ENCODE results near the gene CCNE1.

The CCNE1 gene

GRCh38 chr19:29807178-29807577, 4.6 kb upstream of the CCNE1 start:
- Histone ChIP-seq H2BK15ac (ENCODE audit: low read length) (no peak overlapping the region), H3K9ac (ENCODE audit: low read depth, low read length, poor library complexity) (no peak overlapping the region), H3K18ac (ENCODE audit: low read length) (no peak overlapping the region), H3K4ac (ENCODE audit: low read length) (no peak overlapping the region), H2BK5ac (ENCODE audit: low read length) (no peak overlapping the region), H3K23ac (ENCODE audit: low read depth, low read length, poor library complexity) (no peak overlapping the region), H3K14ac (ENCODE audit: low read length) (no peak overlapping the region), H3K27me3 (ENCODE audit: control insufficient read depth in 3 of 3, insufficient read depth in 3 of 3, low read depth in 1 of 3, low read length in 3 of 3) (no peaks in the 10 kb centered on the region), H3K27ac (replicated peaks; ENCODE audit: low read length) (no peak overlapping the region), H4K8ac (ENCODE audit: low read depth, low read length) (no peak overlapping the region), H2BK12ac (ENCODE audit: low read length) (no peak overlapping the region), H3K36me3 (replicated peaks in 1 of 2; ENCODE audit: control insufficient read depth in 2 of 2, insufficient read depth in 2 of 2, low read length in 2 of 2) (no peaks in the 10 kb centered on the region), H3K4me1 (ENCODE audit: control insufficient read depth in 2 of 2, insufficient read depth in 1 of 2, low read depth in 1 of 2, low read length in 2 of 2) (peaks cover 6 to 23% of the 10 kb centered on the region in 2 donors), H3K4me3 (ENCODE audit: low read length in 2 of 2) (no peak overlapping the region), H3K79me1 (ENCODE audit: low read depth, low read length) (no peaks in the 10 kb centered on the region), H2AFZ (ENCODE audit: low read length) (peak overlapping the region; percentile 22), H3K9me3 (replicated peaks in 1 of 2; ENCODE audit: control insufficient read depth in 2 of 2, insufficient read depth in 1 of 2, low read depth in 1 of 2, low read length in 2 of 2) (no peaks in the 10 kb centered on the region), H4K91ac (ENCODE audit: low read depth, low read length, poor library complexity) (no peak overlapping the region), H3K4me2 (ENCODE audit: insufficient read depth, low read length, poor library complexity, severe bottlenecking) (no peak overlapping the region), H2AK5ac (ENCODE audit: low read depth, low read length) (peak overlapping the region; percentile 1), H2BK120ac (ENCODE audit: low read depth, low read length) (no peak overlapping the region)
- no peak for DNase-seq (ENCODE audit: low spot score)
- no CpG with 5 or more reads among the region's 6 CpGs for WGBS, 2 donors (ENCODE audit: extremely low coverage in 2 of 2, insufficient read length in 2 of 2, insufficient replicate concordance in 1 of 2)

DNA sequence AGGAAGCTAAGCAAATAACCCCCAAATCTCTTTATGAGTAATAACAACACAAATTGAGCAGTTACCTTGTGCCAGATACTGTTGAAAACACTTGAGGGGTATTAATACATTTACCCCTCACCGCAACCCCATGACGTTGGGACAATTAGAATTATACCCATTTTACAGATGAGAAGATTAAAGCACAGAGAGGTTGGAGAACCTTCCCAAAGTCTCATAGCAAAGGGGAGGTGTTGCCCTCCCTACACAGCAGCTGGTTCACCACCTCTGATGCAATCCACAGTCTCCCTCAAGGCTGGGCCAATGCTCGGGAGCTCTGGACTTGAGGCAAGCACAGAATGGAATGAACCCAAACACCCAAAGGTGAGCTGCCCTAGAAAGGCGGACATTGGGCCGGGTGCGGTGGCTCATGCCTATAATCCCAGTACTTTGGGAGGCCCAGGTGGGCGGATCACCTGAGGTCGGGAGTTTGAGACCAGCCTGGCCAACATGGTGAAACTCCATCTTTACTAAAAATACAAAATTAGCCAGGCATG, 3.9 kb upstream of the CCNE1 start:
- Histone ChIP-seq H2AFZ (ENCODE audit: low read length) (peak overlapping the region; percentile 22), H3K4me2 (ENCODE audit: insufficient read depth, low read length, poor library complexity, severe bottlenecking) (no peak overlapping the region), H3K4me1 (ENCODE audit: control insufficient read depth in 2 of 2, insufficient read depth in 1 of 2, low read depth in 1 of 2, low read length in 2 of 2) (peaks cover 6 to 23% of the 10 kb centered on the region in 2 donors), H3K9me3 (replicated peaks in 1 of 2; ENCODE audit: control insufficient read depth in 2 of 2, insufficient read depth in 1 of 2, low read depth in 1 of 2, low read length in 2 of 2) (no peaks in the 10 kb centered on the region), H3K4ac (ENCODE audit: low read length) (no peak overlapping the region), H2AK5ac (ENCODE audit: low read depth, low read length) (no peak overlapping the region), H2BK15ac (ENCODE audit: low read length) (no peak overlapping the region), H3K9ac (ENCODE audit: low read depth, low read length, poor library complexity) (no peak overlapping the region), H4K8ac (ENCODE audit: low read depth, low read length) (no peak overlapping the region), H3K79me1 (ENCODE audit: low read depth, low read length) (no peaks in the 10 kb centered on the region), H3K14ac (ENCODE audit: low read length) (no peak overlapping the region), H3K36me3 (replicated peaks in 1 of 2; ENCODE audit: control insufficient read depth in 2 of 2, insufficient read depth in 2 of 2, low read length in 2 of 2) (peaks cover 0 to 1% of the 10 kb centered on the region in 2 donors), H3K18ac (ENCODE audit: low read length) (peak overlapping the region; percentile 11), H4K91ac (ENCODE audit: low read depth, low read length, poor library complexity) (no peak overlapping the region), H3K27me3 (ENCODE audit: control insufficient read depth in 3 of 3, insufficient read depth in 3 of 3, low read depth in 1 of 3, low read length in 3 of 3) (peaks cover 0 to 3% (median 0%) of the 10 kb centered on the region in 3 experiments), H2BK120ac (ENCODE audit: low read depth, low read length) (no peak overlapping the region), H3K23ac (ENCODE audit: low read depth, low read length, poor library complexity) (no peak overlapping the region), H2BK12ac (ENCODE audit: low read length) (peak overlapping the region; percentile 7), H2BK5ac (ENCODE audit: low read length) (no peak overlapping the region), H3K27ac (replicated peaks; ENCODE audit: low read length) (no peak overlapping the region), H3K4me3 (ENCODE audit: low read length in 2 of 2) (no peak overlapping the region)
- no peak for DNase-seq (ENCODE audit: low spot score)
- WGBS, 2 donors (ENCODE audit: extremely low coverage in 2 of 2, insufficient read length in 2 of 2, insufficient replicate concordance in 1 of 2): no CpG with 5 or more reads among the region's 8 CpGs

DNA sequence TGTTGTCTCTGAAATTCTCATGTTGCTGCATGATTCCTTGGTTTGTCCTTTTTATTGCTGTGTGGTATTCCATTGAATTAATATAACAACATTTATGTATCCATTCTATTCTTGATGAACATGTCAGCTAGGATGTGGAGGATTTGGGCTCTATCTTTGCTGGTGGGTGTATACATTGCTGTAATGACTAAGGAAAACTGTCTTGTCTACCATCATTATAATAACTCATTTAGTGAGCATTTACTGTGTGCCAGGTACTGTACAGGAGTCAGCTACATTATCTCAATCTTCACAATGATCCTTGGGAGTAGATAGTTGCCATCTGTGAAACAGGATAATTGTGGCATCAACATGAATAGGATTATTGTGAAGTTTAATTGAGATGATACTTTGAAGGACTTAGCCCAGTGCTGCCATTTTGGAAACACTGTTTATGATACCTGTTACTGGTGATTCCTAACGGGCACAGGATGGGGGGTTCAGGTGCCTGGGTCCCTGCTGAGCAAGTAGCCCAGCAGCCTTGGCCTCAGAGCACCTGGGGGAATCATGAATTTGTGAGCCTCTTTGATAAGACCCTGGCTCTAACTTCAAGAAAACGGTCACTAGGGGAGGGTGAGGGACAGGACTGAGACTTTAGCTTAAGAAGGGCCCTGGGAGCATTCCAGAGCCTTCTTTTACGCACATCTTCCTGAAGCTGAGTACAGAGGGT, 1.8 kb upstream of the CCNE1 start:
- H3K18ac ChIP-seq (ENCODE audit: low read length): no peak overlapping the region
- H2BK15ac ChIP-seq (ENCODE audit: low read length): no peak overlapping the region
- H2AK5ac ChIP-seq (ENCODE audit: low read depth, low read length): no peak overlapping the region
- no peaks in the 10 kb centered on the region for H3K9me3 ChIP-seq (replicated peaks in 1 of 2; ENCODE audit: control insufficient read depth in 2 of 2, insufficient read depth in 1 of 2, low read depth in 1 of 2, low read length in 2 of 2)
- H2BK120ac ChIP-seq (ENCODE audit: low read depth, low read length): no peak overlapping the region
- peaks cover 2% of the 10 kb centered on the region for H3K79me1 ChIP-seq (ENCODE audit: low read depth, low read length)
- H3K27me3 ChIP-seq (ENCODE audit: control insufficient read depth in 3 of 3, insufficient read depth in 3 of 3, low read depth in 1 of 3, low read length in 3 of 3): peaks cover 0 to 3% (median 0%) of the 10 kb centered on the region in 3 experiments
- H3K36me3 ChIP-seq (replicated peaks in 1 of 2; ENCODE audit: control insufficient read depth in 2 of 2, insufficient read depth in 2 of 2, low read length in 2 of 2): peaks cover 0 to 21% of the 10 kb centered on the region in 2 donors
- no peak overlapping the region for H3K9ac ChIP-seq (ENCODE audit: low read depth, low read length, poor library complexity)
- peak overlapping the region; percentile 94 for H2AFZ ChIP-seq (ENCODE audit: low read length)
- H2BK12ac ChIP-seq (ENCODE audit: low read length): no peak overlapping the region
- no peak overlapping the region for H3K23ac ChIP-seq (ENCODE audit: low read depth, low read length, poor library complexity)
- DNase-seq (ENCODE audit: low spot score): no peak
- no peak overlapping the region for H4K8ac ChIP-seq (ENCODE audit: low read depth, low read length)
- H3K4me2 ChIP-seq (ENCODE audit: insufficient read depth, low read length, poor library complexity, severe bottlenecking): no peak overlapping the region
- no peak overlapping the region for H4K91ac ChIP-seq (ENCODE audit: low read depth, low read length, poor library complexity)
- no peak overlapping the region for H2BK5ac ChIP-seq (ENCODE audit: low read length)
- H3K27ac ChIP-seq (replicated peaks; ENCODE audit: low read length): no peak overlapping the region
- no peak overlapping the region for H3K4ac ChIP-seq (ENCODE audit: low read length)
- peaks cover 6 to 16% of the 10 kb centered on the region in 2 donors for H3K4me1 ChIP-seq (ENCODE audit: control insufficient read depth in 2 of 2, insufficient read depth in 1 of 2, low read depth in 1 of 2, low read length in 2 of 2)
- WGBS, 2 donors (ENCODE audit: extremely low coverage in 2 of 2, insufficient read length in 2 of 2, insufficient replicate concordance in 1 of 2): no CpG with 5 or more reads among the region's 3 CpGs
- H3K14ac ChIP-seq (ENCODE audit: low read length): no peak overlapping the region
- no peak overlapping the region for H3K4me3 ChIP-seq (ENCODE audit: low read length in 2 of 2)

- H2BK12ac ChIP-seq (ENCODE audit: low read length): no peak overlapping the region
- peaks cover 0 to 3% (median 0%) of the 10 kb centered on the region in 3 experiments for H3K27me3 ChIP-seq (ENCODE audit: control insufficient read depth in 3 of 3, insufficient read depth in 3 of 3, low read depth in 1 of 3, low read length in 3 of 3)
- no peak overlapping the region for H3K18ac ChIP-seq (ENCODE audit: low read length)
- H3K9me3 ChIP-seq (replicated peaks in 1 of 2; ENCODE audit: control insufficient read depth in 2 of 2, insufficient read depth in 1 of 2, low read depth in 1 of 2, low read length in 2 of 2): no peaks in the 10 kb centered on the region
- peak overlapping the region in 1 of 2 donors; percentile 56 for H3K4me3 ChIP-seq (ENCODE audit: low read length in 2 of 2)
- no peak overlapping the region for H3K27ac ChIP-seq (replicated peaks; ENCODE audit: low read length)
- no peak overlapping the region for H3K4ac ChIP-seq (ENCODE audit: low read length)
- H3K4me2 ChIP-seq (ENCODE audit: insufficient read depth, low read length, poor library complexity, severe bottlenecking): no peak overlapping the region
- H3K14ac ChIP-seq (ENCODE audit: low read length): no peak overlapping the region
- peaks cover 1 to 26% of the 10 kb centered on the region in 2 donors for H3K36me3 ChIP-seq (replicated peaks in 1 of 2; ENCODE audit: control insufficient read depth in 2 of 2, insufficient read depth in 2 of 2, low read length in 2 of 2)
- peak overlapping the region; percentile 94 for H2AFZ ChIP-seq (ENCODE audit: low read length)
- DNase-seq (ENCODE audit: low spot score): no peak
- H2BK5ac ChIP-seq (ENCODE audit: low read length): no peak overlapping the region
- no peak overlapping the region for H4K91ac ChIP-seq (ENCODE audit: low read depth, low read length, poor library complexity)
- H3K79me1 ChIP-seq (ENCODE audit: low read depth, low read length): peaks cover 2% of the 10 kb centered on the region
- peak overlapping the region; percentile 34 for H3K23ac ChIP-seq (ENCODE audit: low read depth, low read length, poor library complexity)
- H2AK5ac ChIP-seq (ENCODE audit: low read depth, low read length): peak overlapping the region; percentile 42
- no CpG with 5 or more reads among the region's 4 CpGs for WGBS, 2 donors (ENCODE audit: extremely low coverage in 2 of 2, insufficient read length in 2 of 2, insufficient replicate concordance in 1 of 2)
- no peak overlapping the region for H4K8ac ChIP-seq (ENCODE audit: low read depth, low read length)
- no peak overlapping the region for H3K9ac ChIP-seq (ENCODE audit: low read depth, low read length, poor library complexity)
- no peak overlapping the region for H2BK15ac ChIP-seq (ENCODE audit: low read length)
- H3K4me1 ChIP-seq (ENCODE audit: control insufficient read depth in 2 of 2, insufficient read depth in 1 of 2, low read depth in 1 of 2, low read length in 2 of 2): peaks cover 6 to 11% of the 10 kb centered on the region in 2 donors
- H2BK120ac ChIP-seq (ENCODE audit: low read depth, low read length): no peak overlapping the region
Measured at GRCh38 chr19:29810504-29810871, 1.3 kb upstream of the CCNE1 start.
